Tibial artery (tissue), 4 donors: Measurements from ENCODE around the gene THEMIS.

Experiments
- DNase-seq, 2 donors: peaks; one replicate each; pipeline ENCODE4 v3.0.0-alpha.2; 2019
- H3K27ac ChIP-seq, 2 donors: fragments of 200-600 bp; sonication (generic) in 1 of 2; 1 replicate in 1 of 2; 2 replicates in 1 of 2; pipeline ENCODE4 v1.5.1; 2018 to 2019; ENCODE audit warnings: mild to moderate bottlenecking in 1 of 2
- H3K27me3 ChIP-seq, 2 donors: fragments of 200-600 bp; sonication (generic) in 1 of 2; one replicate each; pipeline versions ENCODE4 v1.5.1 to v1.6.0; 2016 to 2019
- H3K36me3 ChIP-seq, 3 donors: fragments of 200-600 bp; sonication (generic) in 2 of 3; one replicate each; pipeline ENCODE4 v1.5.1; 2016 to 2019; ENCODE audit warnings: mild to moderate bottlenecking in 2 of 3
- H3K4me1 ChIP-seq, 4 donors: fragments of 200-600 bp; sonication (generic) in 2 of 4; 1 replicate in 3 of 4; 2 replicates in 1 of 4; pipeline ENCODE4 v1.5.1; 2016 to 2019
- H3K4me3 ChIP-seq, 2 donors: fragments of 200-600 bp; sonication (generic) in 1 of 2; 1 replicate in 1 of 2; 2 replicates in 1 of 2; pipeline ENCODE4 v1.5.1; 2018 to 2019; ENCODE audit warnings: mild to moderate bottlenecking in 2 of 2
- H3K9me3 ChIP-seq, 3 donors: fragments of 200-600 bp; sonication (generic) in 1 of 3; one replicate each; pipeline ENCODE4 v1.5.1; 2016 to 2019
- CTCF ChIP-seq, 2 experiments: fragments of 200-600 bp in 1 of 2; fragments of 450-650 bp in 1 of 2; IDR thresholded peaks; one replicate each; pipeline ENCODE4 v1.5.1; 2017 to 2019; ENCODE audit warnings: antibody characterized with exemption in 2 of 2, mild to moderate bottlenecking in 1 of 2, moderate library complexity in 1 of 2
- intact Hi-C: fragments of 100-400 bp; cut with DNase I; formaldehyde crosslinking; loops from one replicate; pipeline ENCODE4 v1.15.0; 2023; ENCODE audit warnings: low total_unique reads

THEMIS gene

GRCh38 chr6:127794405-127794804 is 106.5 kb downstream of the THEMIS start:
- H3K4me3 ChIP-seq = no peak overlapping the region
- TF ChIP-seq CTCF (IDR thresholded peaks at IDR 0.05) = no peak
- no peaks in the 10 kb centered on the region for H3K9me3 ChIP-seq
- no peak for DNase-seq
- no peaks in the 10 kb centered on the region for H3K27me3 ChIP-seq
- H3K36me3 ChIP-seq = no peaks in the 10 kb centered on the region
- H3K27ac ChIP-seq = no peak overlapping the region
- H3K4me1 ChIP-seq = no peaks in the 10 kb centered on the region
- intact Hi-C loops = no loop called here

DNA sequence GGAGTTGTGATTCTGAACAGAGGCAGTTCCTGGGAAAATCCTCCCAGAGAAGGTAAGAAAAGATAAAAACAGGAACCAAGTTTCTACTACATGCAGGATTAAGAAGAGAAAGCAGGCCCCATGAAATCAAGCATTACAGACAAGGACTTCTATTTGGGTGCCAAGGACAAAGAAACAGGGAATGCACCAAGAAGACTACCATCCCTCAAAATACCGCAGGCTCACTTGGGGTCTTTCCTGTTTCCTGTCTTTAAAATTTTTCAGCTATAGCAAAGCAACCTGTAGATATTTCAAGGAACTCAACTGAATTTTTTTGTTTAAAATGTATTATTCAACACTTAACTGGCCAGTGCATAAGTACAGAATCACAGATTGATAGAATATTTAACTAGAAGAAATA is 107.5 kb downstream of the THEMIS start:
- intact Hi-C loops = no loop called here
- Histone ChIP-seq H3K27ac (no peak overlapping the region), H3K27me3 (no peaks in the 10 kb centered on the region)

DNA sequence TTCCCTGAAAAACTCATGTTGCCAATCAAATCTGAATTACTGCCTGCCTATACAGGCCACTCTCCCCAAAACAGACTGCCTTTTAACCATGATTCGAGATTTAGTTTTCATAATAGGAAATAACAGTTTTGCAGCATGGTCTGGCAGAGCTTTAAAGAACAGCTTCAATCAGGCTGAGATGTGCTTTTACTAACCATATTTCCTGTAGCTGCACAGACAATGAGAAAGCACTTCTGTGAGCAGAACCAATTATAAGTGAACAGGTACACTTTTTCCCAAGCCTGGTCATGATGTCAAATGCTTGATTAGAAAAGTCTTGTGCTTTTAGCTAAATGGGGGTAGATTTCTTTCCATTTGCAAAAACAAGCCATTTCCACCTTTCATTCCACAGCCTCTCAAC is 108.2 kb downstream of the THEMIS start:
- intact Hi-C loops = no loop called here
- no peak for DNase-seq
- H3K9me3 ChIP-seq = no peaks in the 10 kb centered on the region
- H3K36me3 ChIP-seq = no peaks in the 10 kb centered on the region
- no peaks in the 10 kb centered on the region for H3K4me1 ChIP-seq
- H3K27me3 ChIP-seq = no peaks in the 10 kb centered on the region
- H3K27ac ChIP-seq = no peak overlapping the region
- no peak overlapping the region for H3K4me3 ChIP-seq
- TF ChIP-seq CTCF (IDR thresholded peaks at IDR 0.05) = no peak

More for the DNA sequence above, 107.5 kb downstream of the THEMIS start:
- TF ChIP-seq CTCF (IDR thresholded peaks at IDR 0.05) = no peak
- Histone ChIP-seq H3K36me3 (no peaks in the 10 kb centered on the region), H3K4me1 (no peaks in the 10 kb centered on the region), H3K4me3 (no peak overlapping the region), H3K9me3 (no peaks in the 10 kb centered on the region)
- DNase-seq = no peak

DNA sequence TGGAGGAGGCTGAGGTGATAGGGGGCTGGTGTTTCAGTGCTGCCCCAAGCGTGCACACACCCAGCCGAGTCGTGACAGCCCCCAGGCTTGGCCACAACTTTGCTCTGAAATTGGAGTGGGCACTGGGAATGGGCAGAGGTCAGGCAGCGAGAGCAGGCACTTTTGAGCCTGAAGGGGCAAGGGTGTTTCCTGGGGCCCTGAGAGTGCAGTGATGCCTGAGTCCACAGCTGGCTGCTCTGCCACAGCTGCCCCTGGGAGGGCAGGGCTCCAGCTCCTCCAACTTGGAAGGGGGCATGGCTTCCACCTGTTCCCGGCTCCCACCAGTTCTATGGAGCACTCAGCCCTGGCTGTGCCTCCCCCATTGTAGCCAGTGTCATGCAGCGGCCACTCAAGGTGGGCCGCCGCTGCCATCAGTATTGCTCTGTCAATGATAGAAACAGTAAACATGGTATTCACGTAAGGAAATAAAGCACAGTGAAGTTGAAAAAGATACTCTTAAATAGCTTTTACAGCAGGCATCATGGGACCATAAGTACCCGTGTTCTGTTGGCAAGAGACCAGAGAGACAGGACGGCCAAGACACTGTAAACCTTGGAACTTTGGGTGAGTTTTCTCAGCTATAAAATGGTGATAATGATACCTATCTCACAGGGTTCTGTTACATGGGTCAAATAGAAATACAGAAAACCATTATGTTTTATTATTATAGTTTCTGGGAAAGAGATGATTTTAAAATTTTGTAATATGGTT is 108.9 kb downstream of the THEMIS start:
- TF ChIP-seq CTCF (IDR thresholded peaks at IDR 0.05) = no peak
- Histone ChIP-seq H3K27ac (no peak overlapping the region), H3K9me3 (no peaks in the 10 kb centered on the region), H3K36me3 (no peaks in the 10 kb centered on the region), H3K27me3 (no peaks in the 10 kb centered on the region), H3K4me3 (no peak overlapping the region), H3K4me1 (no peaks in the 10 kb centered on the region)
- intact Hi-C loops = no loop called here
- no peak for DNase-seq

DNA sequence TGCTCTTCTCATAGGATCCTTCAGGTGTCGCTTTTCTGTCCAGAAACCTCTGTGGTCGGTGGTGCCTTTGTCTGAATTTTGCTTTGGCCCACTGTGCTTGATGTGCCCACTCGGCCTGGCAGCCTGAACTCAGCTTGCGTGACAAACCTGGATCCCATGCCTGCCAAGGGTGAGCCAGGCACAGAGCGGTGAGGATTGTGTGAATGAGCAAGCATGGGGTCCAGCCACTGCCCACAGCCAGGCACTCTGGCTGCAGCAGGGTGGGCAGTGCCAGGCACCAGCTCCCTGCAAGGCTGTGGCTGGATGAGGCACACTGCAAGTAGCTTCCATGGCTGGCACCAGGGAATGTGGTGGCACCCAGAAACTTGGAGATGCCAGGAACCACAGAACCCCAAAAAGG is 110.3 kb downstream of the THEMIS start:
- Histone ChIP-seq H3K27me3 (no peaks in the 10 kb centered on the region), H3K9me3 (no peaks in the 10 kb centered on the region), H3K4me1 (no peaks in the 10 kb centered on the region), H3K36me3 (no peaks in the 10 kb centered on the region), H3K27ac (no peak overlapping the region), H3K4me3 (no peak overlapping the region)
- no peak for TF ChIP-seq CTCF (IDR thresholded peaks at IDR 0.05)
- no peak for DNase-seq
- intact Hi-C loops = no loop called here

DNA sequence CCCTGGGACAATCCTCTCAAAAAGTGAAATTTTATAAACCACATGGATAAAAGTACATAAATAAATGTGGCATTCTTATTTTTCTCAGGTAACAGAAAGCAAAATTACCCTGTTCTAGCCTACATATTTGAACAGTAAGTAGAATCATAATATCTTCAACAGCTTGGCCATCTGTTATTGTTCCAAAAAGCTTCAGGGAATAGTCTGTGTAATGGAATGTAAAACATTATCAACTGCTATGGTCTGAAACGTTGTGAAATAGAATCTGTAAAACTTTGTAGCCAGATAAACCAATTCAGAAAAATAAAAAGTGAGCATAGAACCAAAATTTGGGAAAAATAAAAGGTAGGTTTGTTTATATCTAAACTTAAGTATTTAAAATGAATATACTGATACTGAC is 114.7 kb downstream of the THEMIS start:
- intact Hi-C loops = no loop called here
- H3K9me3 ChIP-seq = peaks cover 0 to 3% (median 0%) of the 10 kb centered on the region in 3 donors
- no peak for DNase-seq

More for the DNA sequence above, 114.7 kb downstream of the THEMIS start:
- no peak for TF ChIP-seq CTCF (IDR thresholded peaks at IDR 0.05)
- Histone ChIP-seq H3K4me1 (no peaks in the 10 kb centered on the region), H3K27me3 (no peaks in the 10 kb centered on the region), H3K36me3 (no peaks in the 10 kb centered on the region), H3K4me3 (no peak overlapping the region), H3K27ac (no peak overlapping the region)
